ENCODE data around the gene SDF2L1. TPM values are rescaled to one million over a fixed set of nuclear protein-coding genes. Genes with fewer than 3 reads are reported as not detected.

SDF2L1 gene
- total RNA-seq, 1 donor from 2014 or later, result 4.3 TPM

GRCh38 chr22:21680830-21681565, 38.9 kb downstream of the SDF2L1 start:
- peaks cover 2% of the 10 kb centered on the region for H3K4me1 Mint-ChIP-seq
- Histone ChIP-seq H3K4me1 (no peaks in the 10 kb centered on the region), H3K4me2 (no peak overlapping the region), H3K9me3 (ENCODE audit: low read depth) (no peaks in the 10 kb centered on the region), H3F3A (ENCODE audit: low read depth) (no peaks in the 10 kb centered on the region), H3K79me2 (ENCODE audit: low read depth) (no peaks in the 10 kb centered on the region), H3K4me3 (no peak overlapping the region), H4K20me1 (ENCODE audit: low read depth) (no peaks in the 10 kb centered on the region), H3K9ac (no peak overlapping the region), H3K27me3 (no peaks in the 10 kb centered on the region), H3K27ac (no peak overlapping the region), H2AFZ (replicated peaks) (no peak overlapping the region), H3K36me3 (no peaks in the 10 kb centered on the region)
- DNase-seq (ENCODE audit: low spot score), result no peak
- peak overlapping the region; percentile 46 for H3K4me3 Mint-ChIP-seq
- H3K9me3 Mint-ChIP-seq, result no peaks in the 10 kb centered on the region
- H3K27me3 Mint-ChIP-seq (ENCODE audit: insufficient read depth, low read depth), result peaks cover 6% of the 10 kb centered on the region
- H3K36me3 Mint-ChIP-seq, result peaks cover 14% of the 10 kb centered on the region
- TF ChIP-seq EZH2phosphoT487 (IDR thresholded peaks at IDR 0.05) (no peak), EZH2 (IDR thresholded peaks at IDR 0.05) (no peak), CTCF (IDR thresholded peaks at IDR 0.05) (no peak)
- no peak overlapping the region for H3K27ac Mint-ChIP-seq

GRCh38 chr22:21681566-21682370, 39.7 kb downstream of the SDF2L1 start:
- no peaks in the 10 kb centered on the region for H3K27me3 ChIP-seq
- H3F3A ChIP-seq (ENCODE audit: low read depth), result no peaks in the 10 kb centered on the region
- H2AFZ ChIP-seq (replicated peaks), result no peak overlapping the region
- no peaks in the 10 kb centered on the region for H4K20me1 ChIP-seq (ENCODE audit: low read depth)
- TF ChIP-seq EZH2 (IDR thresholded peaks at IDR 0.05), result no peak
- no peak for TF ChIP-seq EZH2phosphoT487 (IDR thresholded peaks at IDR 0.05)
- no peak for TF ChIP-seq CTCF (IDR thresholded peaks at IDR 0.05)
- Mint-ChIP-seq H3K27me3 (ENCODE audit: insufficient read depth, low read depth) (peaks cover 6% of the 10 kb centered on the region), H3K9me3 (no peaks in the 10 kb centered on the region), H3K4me3 (no peak overlapping the region), H3K4me1 (peaks cover 2% of the 10 kb centered on the region), H3K36me3 (peaks cover 9% of the 10 kb centered on the region), H3K27ac (no peak overlapping the region)
- H3K79me2 ChIP-seq (ENCODE audit: low read depth), result no peaks in the 10 kb centered on the region
- H3K9ac ChIP-seq, result no peak overlapping the region
- no peak overlapping the region for H3K4me3 ChIP-seq
- no peak for DNase-seq (ENCODE audit: low spot score)
- H3K9me3 ChIP-seq (ENCODE audit: low read depth), result no peaks in the 10 kb centered on the region
- no peak overlapping the region for H3K4me2 ChIP-seq
- H3K4me1 ChIP-seq, result no peaks in the 10 kb centered on the region
- H3K36me3 ChIP-seq, result no peaks in the 10 kb centered on the region
- no peak overlapping the region for H3K27ac ChIP-seq

GRCh38 chr22:21682385-21683175, 40.5 kb downstream of the SDF2L1 start:
- no peak for DNase-seq (ENCODE audit: low spot score)
- Histone ChIP-seq H3K9me3 (ENCODE audit: low read depth) (no peaks in the 10 kb centered on the region), H3K4me1 (no peaks in the 10 kb centered on the region), H3K9ac (no peak overlapping the region), H3K36me3 (no peaks in the 10 kb centered on the region), H3K27ac (no peak overlapping the region), H3K4me3 (no peak overlapping the region), H3K27me3 (no peaks in the 10 kb centered on the region), H3K4me2 (no peak overlapping the region), H3K79me2 (ENCODE audit: low read depth) (no peaks in the 10 kb centered on the region), H3F3A (ENCODE audit: low read depth) (no peaks in the 10 kb centered on the region), H2AFZ (replicated peaks) (no peak overlapping the region), H4K20me1 (ENCODE audit: low read depth) (no peaks in the 10 kb centered on the region)
- TF ChIP-seq EZH2phosphoT487 (IDR thresholded peaks at IDR 0.05) (no peak), CTCF (IDR thresholded peaks at IDR 0.05) (no peak), EZH2 (IDR thresholded peaks at IDR 0.05) (no peak)
- Mint-ChIP-seq H3K4me1 (peaks cover 2% of the 10 kb centered on the region), H3K9me3 (no peaks in the 10 kb centered on the region), H3K4me3 (no peak overlapping the region), H3K27ac (no peak overlapping the region), H3K27me3 (ENCODE audit: insufficient read depth, low read depth) (peaks cover 9% of the 10 kb centered on the region), H3K36me3 (peaks cover 9% of the 10 kb centered on the region)

Measured in neural progenitor cell (in vitro differentiated cells).